Measurements from ENCODE around the gene NANOGP8. TPM values are rescaled to one million over a fixed set of nuclear protein-coding genes. Genes with fewer than 3 reads are reported as not detected.
"Not testable (repeated sequence)": the region's sequence is repeated elsewhere in the genome, so short reads cannot be mapped to it uniquely, and the experiment has no call there.

Gene NANOGP8
- total RNA-seq (not detected), polyA plus RNA-seq (not detected), total RNA-seq (not detected)

DNA sequence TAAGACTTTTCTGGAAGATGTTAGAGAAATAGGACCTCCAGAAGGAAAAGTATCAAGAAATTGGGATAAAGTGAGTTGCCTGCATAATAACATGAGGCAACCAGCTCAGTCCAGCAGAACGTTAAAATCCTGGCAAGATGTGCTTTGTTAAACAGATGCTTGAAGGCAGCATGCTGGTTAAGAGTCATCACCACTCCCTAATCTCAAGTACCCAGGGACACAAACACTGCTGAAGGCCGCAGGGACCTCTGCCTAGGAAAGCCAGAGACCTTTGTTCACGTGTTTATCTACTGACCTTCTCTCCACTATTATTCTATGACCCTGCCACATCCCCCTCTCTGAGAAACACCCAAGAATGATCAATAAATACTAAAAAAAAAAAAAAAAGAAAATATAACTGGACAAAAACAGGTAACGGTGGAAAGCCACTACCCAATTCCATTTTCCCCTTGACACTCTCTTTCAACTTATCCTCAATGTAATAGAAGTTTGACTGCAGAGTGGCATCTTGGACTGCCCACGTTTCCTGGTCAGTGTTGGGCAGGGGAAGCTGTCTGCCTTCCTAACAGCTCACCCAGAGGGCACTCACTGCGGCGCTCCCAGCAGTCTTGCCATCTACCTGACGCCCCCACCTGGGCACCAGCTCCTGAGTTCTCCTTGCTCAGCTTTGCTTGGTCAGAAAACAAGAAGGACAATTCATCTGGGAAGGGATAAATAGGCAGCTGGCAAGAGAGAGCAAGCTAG is at the start of gene NANOGP8:
NANOGP8 (minus strand) TSS at position 120 of the 744 bp plus-strand sequence. CDS start 185 bp downstream, outside the sequence.
- H3K4me3 ChIP-seq (ENCODE audit: low read length); intact Hi-C loops (cut with micrococcal nuclease); H3K27ac ChIP-seq (ENCODE audit: low read depth, low read length); H3K36me3 ChIP-seq (ENCODE audit: control insufficient read depth in 2 of 3, insufficient read depth in 3 of 3, low read length in 3 of 3); H3K27me3 ChIP-seq (ENCODE audit: control insufficient read depth in 2 of 2, insufficient read depth in 2 of 2, low read length in 2 of 2); H3K9me3 Mint-ChIP-seq; ATAC-seq; H3K36me3 Mint-ChIP-seq; CTCF ChIA-PET; H3K4me1 Mint-ChIP-seq; DNase-seq; H3K9me3 ChIP-seq (ENCODE audit: control insufficient read depth in 2 of 3, low read length in 3 of 3); H3K4me3 Mint-ChIP-seq; H3K27me3 Mint-ChIP-seq; H3K27ac Mint-ChIP-seq; H3K4me1 ChIP-seq (ENCODE audit: control insufficient read depth in 2 of 2, insufficient read depth in 2 of 2, low read length in 2 of 2): not testable (repeated sequence)
- POLR2A ChIA-PET = interaction anchor here (0.5 kb wide), 1 partner anchor 18 kb away, joined by 3 read pairs; no protein-coding TSS in a partner anchor

GRCh38 chr15:35134299-35134698 is 49.2 kb upstream of the NANOGP8 start:
- H3K4me1 ChIP-seq (ENCODE audit: control insufficient read depth in 2 of 2, insufficient read depth in 2 of 2, low read length in 2 of 2) = no peaks in the 10 kb centered on the region
- Mint-ChIP-seq H3K4me1 (no peaks in the 10 kb centered on the region), H3K9me3 (peaks cover 0 to 9% (median 0%) of the 10 kb centered on the region in 11 donors), H3K4me3 (no peak overlapping the region), H3K27me3 (peaks cover 0 to 2% (median 0%) of the 10 kb centered on the region in 5 donors), H3K27ac (no peak overlapping the region), H3K36me3 (peaks cover 0 to 7% (median 0%) of the 10 kb centered on the region in 5 donors)
- no peak overlapping the region for H3K4me3 ChIP-seq (ENCODE audit: low read length)
- DNase-seq = no peak
- ATAC-seq = no peak
- ChIA-PET POLR2A (no interaction called here), CTCF (interaction anchor here (0.7 kb wide), 1 partner anchor 34 kb away, joined by 3 read pairs; no protein-coding TSS in a partner anchor)
- H3K27me3 ChIP-seq (ENCODE audit: control insufficient read depth in 2 of 2, insufficient read depth in 2 of 2, low read length in 2 of 2) = no peaks in the 10 kb centered on the region
- no peak overlapping the region for H3K27ac ChIP-seq (ENCODE audit: low read depth, low read length)
- intact Hi-C loops (cut with micrococcal nuclease) = no loop called here
- H3K36me3 ChIP-seq (ENCODE audit: control insufficient read depth in 2 of 3, insufficient read depth in 3 of 3, low read length in 3 of 3) = no peaks in the 10 kb centered on the region
- H3K9me3 ChIP-seq (ENCODE audit: control insufficient read depth in 2 of 3, low read length in 3 of 3) = no peaks in the 10 kb centered on the region

GRCh38 chr15:35130245-35130644 is 45.1 kb upstream of the NANOGP8 start:
- H3K4me3 ChIP-seq (ENCODE audit: low read length) = no peak overlapping the region
- POLR2A ChIA-PET = no interaction called here
- no peak for ATAC-seq
- H3K9me3 Mint-ChIP-seq = peaks cover 0 to 20% (median 3%) of the 10 kb centered on the region in 11 donors
- no peak for DNase-seq
- CTCF ChIA-PET = no interaction called here
- no peaks in the 10 kb centered on the region for H3K27me3 ChIP-seq (ENCODE audit: control insufficient read depth in 2 of 2, insufficient read depth in 2 of 2, low read length in 2 of 2)
- no peaks in the 10 kb centered on the region for H3K9me3 ChIP-seq (ENCODE audit: control insufficient read depth in 2 of 3, low read length in 3 of 3)
- intact Hi-C loops (cut with micrococcal nuclease) = no loop called here
- no peak overlapping the region for H3K27ac Mint-ChIP-seq
- peaks cover 0 to 4% (median 0%) of the 10 kb centered on the region in 5 donors for H3K27me3 Mint-ChIP-seq
- H3K4me1 Mint-ChIP-seq = no peaks in the 10 kb centered on the region
- H3K4me1 ChIP-seq (ENCODE audit: control insufficient read depth in 2 of 2, insufficient read depth in 2 of 2, low read length in 2 of 2) = no peaks in the 10 kb centered on the region
- H3K36me3 Mint-ChIP-seq = peaks cover 0 to 7% (median 0%) of the 10 kb centered on the region in 5 donors
- H3K36me3 ChIP-seq (ENCODE audit: control insufficient read depth in 2 of 3, insufficient read depth in 3 of 3, low read length in 3 of 3) = no peaks in the 10 kb centered on the region
- H3K27ac ChIP-seq (ENCODE audit: low read depth, low read length) = no peak overlapping the region
- no peak overlapping the region for H3K4me3 Mint-ChIP-seq

- no peak overlapping the region for H3K27ac ChIP-seq (ENCODE audit: low read depth, low read length)
- H3K4me1 ChIP-seq (ENCODE audit: control insufficient read depth in 2 of 2, insufficient read depth in 2 of 2, low read length in 2 of 2) = no peaks in the 10 kb centered on the region
- Mint-ChIP-seq H3K9me3 (peaks cover 0 to 20% (median 3%) of the 10 kb centered on the region in 11 donors), H3K27me3 (peaks cover 0 to 4% (median 0%) of the 10 kb centered on the region in 5 donors), H3K36me3 (peaks cover 0 to 3% (median 0%) of the 10 kb centered on the region in 5 donors), H3K4me1 (no peaks in the 10 kb centered on the region), H3K4me3 (no peak overlapping the region), H3K27ac (no peak overlapping the region)
- no peak overlapping the region for H3K4me3 ChIP-seq (ENCODE audit: low read length)
- ChIA-PET POLR2A (no interaction called here), CTCF (no interaction called here)
- no peaks in the 10 kb centered on the region for H3K27me3 ChIP-seq (ENCODE audit: control insufficient read depth in 2 of 2, insufficient read depth in 2 of 2, low read length in 2 of 2)
- H3K36me3 ChIP-seq (ENCODE audit: control insufficient read depth in 2 of 3, insufficient read depth in 3 of 3, low read length in 3 of 3) = no peaks in the 10 kb centered on the region
- intact Hi-C loops (cut with micrococcal nuclease) = no loop called here
- no peak for DNase-seq
- ATAC-seq = no peak
- H3K9me3 ChIP-seq (ENCODE audit: control insufficient read depth in 2 of 3, low read length in 3 of 3) = no peaks in the 10 kb centered on the region
Measured at GRCh38 chr15:35129361-35129760, 44.3 kb upstream of the NANOGP8 start.

- ChIA-PET POLR2A (no interaction called here), CTCF (no interaction called here)
- no peaks in the 10 kb centered on the region for H3K4me1 Mint-ChIP-seq
- H3K9me3 ChIP-seq (ENCODE audit: control insufficient read depth in 2 of 3, low read length in 3 of 3) = no peaks in the 10 kb centered on the region
- H3K36me3 ChIP-seq (ENCODE audit: control insufficient read depth in 2 of 3, insufficient read depth in 3 of 3, low read length in 3 of 3) = no peaks in the 10 kb centered on the region
- peaks cover 0 to 9% (median 0%) of the 10 kb centered on the region in 5 donors for H3K27me3 Mint-ChIP-seq
- H3K27ac ChIP-seq (ENCODE audit: low read depth, low read length) = no peak overlapping the region
- ATAC-seq (no peak), DNase-seq (no peak)
- no peak overlapping the region for H3K4me3 ChIP-seq (ENCODE audit: low read length)
- intact Hi-C loops (cut with micrococcal nuclease) = no loop called here
- no peaks in the 10 kb centered on the region for H3K4me1 ChIP-seq (ENCODE audit: control insufficient read depth in 2 of 2, insufficient read depth in 2 of 2, low read length in 2 of 2)
- peaks cover 0 to 20% (median 3%) of the 10 kb centered on the region in 11 donors for H3K9me3 Mint-ChIP-seq
- no peak overlapping the region for H3K27ac Mint-ChIP-seq
- no peak overlapping the region for H3K4me3 Mint-ChIP-seq
- H3K27me3 ChIP-seq (ENCODE audit: control insufficient read depth in 2 of 2, insufficient read depth in 2 of 2, low read length in 2 of 2) = no peaks in the 10 kb centered on the region
- peaks cover 0 to 4% (median 0%) of the 10 kb centered on the region in 5 donors for H3K36me3 Mint-ChIP-seq
Measured at GRCh38 chr15:35127717-35128116, 42.6 kb upstream of the NANOGP8 start.

GRCh38 chr15:35126236-35126635 is 41.1 kb upstream of the NANOGP8 start:
- Histone ChIP-seq H3K9me3 (ENCODE audit: control insufficient read depth in 2 of 3, low read length in 3 of 3) (no peaks in the 10 kb centered on the region), H3K4me3 (ENCODE audit: low read length) (no peak overlapping the region), H3K27me3 (ENCODE audit: control insufficient read depth in 2 of 2, insufficient read depth in 2 of 2, low read length in 2 of 2) (no peaks in the 10 kb centered on the region), H3K36me3 (ENCODE audit: control insufficient read depth in 2 of 3, insufficient read depth in 3 of 3, low read length in 3 of 3) (no peaks in the 10 kb centered on the region), H3K27ac (ENCODE audit: low read depth, low read length) (no peak overlapping the region), H3K4me1 (ENCODE audit: control insufficient read depth in 2 of 2, insufficient read depth in 2 of 2, low read length in 2 of 2) (no peaks in the 10 kb centered on the region)
- intact Hi-C loops (cut with micrococcal nuclease) = no loop called here
- Mint-ChIP-seq H3K4me1 (no peaks in the 10 kb centered on the region), H3K9me3 (peaks cover 0 to 11% (median 0%) of the 10 kb centered on the region in 11 donors), H3K36me3 (peaks cover 0 to 8% (median 4%) of the 10 kb centered on the region in 5 donors), H3K27ac (no peak overlapping the region), H3K4me3 (no peak overlapping the region), H3K27me3 (peaks cover 0 to 9% (median 0%) of the 10 kb centered on the region in 5 donors)
- DNase-seq (no peak), ATAC-seq (no peak)
- ChIA-PET POLR2A (no interaction called here), CTCF (no interaction called here)

DNA sequence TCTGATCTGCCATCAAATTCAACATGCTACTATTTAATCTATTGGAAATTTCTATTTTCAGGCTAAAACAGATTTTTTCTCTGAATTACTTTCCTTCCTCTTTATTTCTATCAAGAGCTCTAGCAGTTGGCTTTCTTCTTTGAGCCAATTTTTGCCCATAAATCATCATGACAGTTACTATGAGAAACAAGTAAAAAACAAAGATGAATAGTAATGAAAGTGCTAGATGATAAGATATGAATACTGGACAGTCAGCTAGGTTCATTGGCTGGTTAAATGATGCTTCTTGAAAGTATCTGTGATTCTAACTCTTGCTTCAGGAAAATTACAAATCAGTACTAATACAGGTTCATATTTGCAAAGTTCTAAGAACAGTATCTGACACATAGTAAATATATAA is 38.6 kb upstream of the NANOGP8 start:
- ChIA-PET POLR2A (no interaction called here), CTCF (no interaction called here)
- Histone ChIP-seq H3K4me3 (ENCODE audit: low read length) (no peak overlapping the region), H3K36me3 (ENCODE audit: control insufficient read depth in 2 of 3, insufficient read depth in 3 of 3, low read length in 3 of 3) (no peaks in the 10 kb centered on the region), H3K9me3 (ENCODE audit: control insufficient read depth in 2 of 3, low read length in 3 of 3) (no peaks in the 10 kb centered on the region), H3K27ac (ENCODE audit: low read depth, low read length) (no peak overlapping the region), H3K4me1 (ENCODE audit: control insufficient read depth in 2 of 2, insufficient read depth in 2 of 2, low read length in 2 of 2) (no peaks in the 10 kb centered on the region), H3K27me3 (ENCODE audit: control insufficient read depth in 2 of 2, insufficient read depth in 2 of 2, low read length in 2 of 2) (no peaks in the 10 kb centered on the region)
- DNase-seq (no peak), ATAC-seq (no peak)
- intact Hi-C loops (cut with micrococcal nuclease) = no loop called here
- Mint-ChIP-seq H3K4me1 (no peaks in the 10 kb centered on the region), H3K27ac (no peak overlapping the region), H3K36me3 (peaks cover 0 to 8% (median 5%) of the 10 kb centered on the region in 5 donors), H3K9me3 (peaks cover 0 to 11% (median 0%) of the 10 kb centered on the region in 11 donors), H3K27me3 (peaks cover 0 to 9% (median 4%) of the 10 kb centered on the region in 5 donors), H3K4me3 (no peak overlapping the region)

All from naive thymus-derived CD4-positive, alpha-beta T cell (primary cell).